HepG2 (cell line): Measurements from ENCODE around the gene ABCC3. TPM values are rescaled to one million over a fixed set of nuclear protein-coding genes. Genes with fewer than 3 reads are reported as not detected.

ENCODE experiments used
- ATAC-seq: fragments of 200-7000 bp; cut with Tn5 transposase; 3 replicates; pipeline ENCODE4 v1.9.1; 2020; ENCODE audit warnings: mild to moderate bottlenecking, moderate library complexity
- BruUV-seq: library from RNA; stranded (reverse); fragments of 400-500 nt; replicated peaks from 2 replicates; lab custom pipeline; 2021; lab: Mats Ljungman, UMichigan
- CTCF ChIA-PET: fragments of 300-600 bp; formaldehyde crosslinking; extraction: SDS; loops from one replicate; lab custom pipeline; 2021; ENCODE audit warnings: low total read pairs, inconsistent platforms, low intra/inter-chr PET ratio; lab: Yijun Ruan, JAX
- POLR2A ChIA-PET: fragments of 350-600 bp; sonication (Branson Sonifier 250); formaldehyde crosslinking; loops from one replicate; lab custom pipeline; 2020; ENCODE audit warnings: antibody characterized with exemption, inconsistent platforms; lab: Yijun Ruan, JAX
- DNase-seq: peaks from one replicate; pipeline ENCODE4 v3.0.0-alpha.2; 2015; ENCODE audit warnings: low spot score
- FAIRE-seq: peaks from 3 replicates; lab custom pipeline; 2011; peaks lifted over from hg19 to GRCh38; lab: Jason Lieb, UNC
- H2AFZ ChIP-seq: one replicate; pipeline ENCODE4 v1.6.1; 2011; ENCODE audit warnings: low read length, inconsistent platforms
- H3K27ac ChIP-seq: fragments of 300-600 bp; 3 replicates; pipeline ENCODE4 v1.8.0; 2011; ENCODE audit warnings: mixed run types, mild to moderate bottlenecking, mixed read lengths, low read length, inconsistent platforms; ENCODE audit not compliant: insufficient read depth; ENCODE audit errors: extremely low read length
- H3K27me3 ChIP-seq, 2 experiments: fragments of 200-600 bp in 1 of 2; 2 replicates in 1 of 2; 3 replicates in 1 of 2; pipeline versions ENCODE4 v1.6.0 to v1.8.0; 2011; ENCODE audit warnings: low read length in 2 of 2, mild to moderate bottlenecking in 2 of 2, moderate library complexity in 2 of 2, inconsistent platforms in 1 of 2; ENCODE audit not compliant: insufficient read depth in 2 of 2, control insufficient read depth in 1 of 2
- H3K36me3 ChIP-seq, 2 experiments: fragments of 200-600 bp in 1 of 2; replicated peaks in 1 of 2; 2 replicates in 1 of 2; 3 replicates in 1 of 2; pipeline versions ENCODE4 v1.5.1 to v1.8.0; 2011; ENCODE audit warnings: low read length in 2 of 2, inconsistent platforms in 1 of 2; ENCODE audit not compliant: insufficient read depth in 2 of 2, control insufficient read depth in 1 of 2
- H3K4me1 ChIP-seq: 2 replicates; pipeline ENCODE4 v1.5.1; 2012; ENCODE audit warnings: low read length, inconsistent platforms; ENCODE audit not compliant: insufficient read depth
- H3K4me2 ChIP-seq: 2 replicates; pipeline ENCODE4 v1.6.0; 2011; ENCODE audit warnings: low read depth, low read length, inconsistent platforms
- H3K4me3 ChIP-seq, 3 experiments: fragments of 200-600 bp in 1 of 3; sonication (generic), shearing (Covaris generic) in 1 of 3; replicated peaks in 1 of 3; 2 replicates each; pipeline ENCODE4 v1.5.1; 2011 to 2016; ENCODE audit warnings: low read length in 3 of 3, inconsistent platforms in 2 of 3, low read depth in 2 of 3, mild to moderate bottlenecking in 2 of 3, control low read depth in 1 of 3, mixed read lengths in 1 of 3; ENCODE audit not compliant: insufficient read depth in 1 of 3
- H3K79me2 ChIP-seq: one replicate; pipeline ENCODE4 v1.6.1; 2011; ENCODE audit warnings: low read length, inconsistent platforms; ENCODE audit not compliant: insufficient read depth
- H3K9ac ChIP-seq: 2 replicates; pipeline ENCODE4 v1.6.0; 2011; ENCODE audit warnings: mild to moderate bottlenecking, low read depth, low read length, inconsistent platforms; ENCODE audit not compliant: insufficient read depth
- H3K9me3 ChIP-seq: 2 replicates; pipeline ENCODE4 v1.5.1; 2012; ENCODE audit warnings: mild to moderate bottlenecking, low read length
- H4K20me1 ChIP-seq: 2 replicates; pipeline ENCODE4 v1.6.0; 2011; ENCODE audit warnings: inconsistent platforms, mild to moderate bottlenecking, low read length, moderate library complexity; ENCODE audit not compliant: insufficient read depth
- BHLHE40 ChIP-seq: IDR thresholded peaks from 2 replicates; pipeline ENCODE4 v1.6.1; 2011; ENCODE audit warnings: low read length, improper control_type of control experiment
- CHD4 ChIP-seq: fragments of 200-600 bp; sonication (generic); IDR thresholded peaks from 2 replicates; pipeline ENCODE4 v1.7.0; 2017; ENCODE audit warnings: mild to moderate bottlenecking, low read length, borderline replicate concordance
- EEA1 ChIP-seq: sonication (generic); formaldehyde crosslinking; IDR thresholded peaks from 2 replicates; pipeline ENCODE4 v1.5.1; 2020; ENCODE audit warnings: mild to moderate bottlenecking, missing genetic modification reagents, borderline replicate concordance
- HMGA1 ChIP-seq: sonication (generic); formaldehyde crosslinking; conservative IDR thresholded peaks from 2 replicates; pipeline ENCODE4 v1.4.0; 2020; ENCODE audit warnings: missing genetic modification reagents
- KDM2A ChIP-seq: sonication (generic); formaldehyde crosslinking; IDR thresholded peaks from 2 replicates; pipeline ENCODE4 v1.4.0; 2020; ENCODE audit warnings: low read depth, missing genetic modification reagents, borderline replicate concordance
- MIER2 ChIP-seq: IDR thresholded peaks from 2 replicates; pipeline ENCODE4 v1.6.1; 2016; ENCODE audit warnings: missing biosample characterization, missing genetic modification reagents
- MYNN ChIP-seq: sonication (generic); formaldehyde crosslinking; IDR thresholded peaks from 2 replicates; pipeline ENCODE4 v1.4.0; 2020; ENCODE audit warnings: mild to moderate bottlenecking, low read depth, missing genetic modification reagents
- PCBP2 ChIP-seq: fragments of 200-400 bp; formaldehyde crosslinking; optimal IDR thresholded peaks from 2 replicates; pipeline ENCODE3; 2018; ENCODE audit warnings: low read length, low read depth; ENCODE audit not compliant: poor library complexity, severe bottlenecking
- POGK ChIP-seq: sonication (generic); formaldehyde crosslinking; conservative IDR thresholded peaks from 2 replicates; pipeline ENCODE4 v1.8.0; 2022; ENCODE audit warnings: mild to moderate bottlenecking, moderate library complexity, missing genetic modification reagents
- SNAPC2 ChIP-seq: sonication (generic); formaldehyde crosslinking; IDR thresholded peaks from 2 replicates; pipeline ENCODE4 v1.8.1; 2022; ENCODE audit warnings: mild to moderate bottlenecking, missing genetic modification reagents
- SP5 ChIP-seq: IDR thresholded peaks from 2 replicates; pipeline ENCODE4 v1.6.1; 2016; ENCODE audit warnings: low read depth, borderline replicate concordance
- ZFP36 ChIP-seq: fragments of 150-350 bp; IDR thresholded peaks from 2 replicates; pipeline ENCODE4 v1.6.1; 2018; ENCODE audit warnings: borderline replicate concordance, low read length, low read depth; ENCODE audit not compliant: partially characterized antibody
- ZNF101 ChIP-seq: sonication (generic); formaldehyde crosslinking; IDR thresholded peaks from 2 replicates; pipeline ENCODE4 v1.4.0; 2020; ENCODE audit warnings: mild to moderate bottlenecking, low read depth, missing genetic modification reagents, borderline replicate concordance
- ZNF430 ChIP-seq: sonication (generic); formaldehyde crosslinking; IDR thresholded peaks from 2 replicates; pipeline ENCODE4 v1.9.0; 2021; ENCODE audit warnings: mild to moderate bottlenecking, missing genetic modification reagents
- ZNF572 ChIP-seq: sonication (generic); formaldehyde crosslinking; IDR thresholded peaks from 2 replicates; pipeline ENCODE4 v1.5.1; 2020; ENCODE audit warnings: mild to moderate bottlenecking, missing genetic modification reagents
- ZNF574 ChIP-seq: sonication (generic); formaldehyde crosslinking; IDR thresholded peaks from 2 replicates; pipeline ENCODE4 v1.4.0; 2020; ENCODE audit warnings: missing genetic modification reagents
- ZNF839 ChIP-seq: sonication (generic); formaldehyde crosslinking; IDR thresholded peaks from 2 replicates; pipeline ENCODE4 v1.4.0; 2020; ENCODE audit warnings: missing genetic modification reagents, mild to moderate bottlenecking, borderline replicate concordance
- WGBS: methylation state at CpG from one replicate; pipeline ENCODE4 v1.1.6; 2017; ENCODE audit warnings: low lambda C conversion rate; 5-methylcytosine and 5-hydroxymethylcytosine counted together
- in situ Hi-C: cut with HindIII; loops from 2 replicates; pipeline ENCODE4 v1.10.0; 2017; ENCODE audit warnings: low pct_unique_long_range_greater_than_20kb; ENCODE audit not compliant: extremely low pct_ligation_motif_present
- intact Hi-C: fragments of 100-400 bp; cut with micrococcal nuclease; formaldehyde crosslinking; loops from one replicate; pipeline ENCODE4 v1.10.0; 2022; ENCODE audit not compliant: unreplicated experiment
- polyA plus RNA-seq, 8 experiments: library from polyadenylated mRNA; depleted of rRNA in 3 of 8; stranded (reverse) in 7 of 8; unstranded in 1 of 8; fragments of >200 nt; fragmentation: Illumina TruSeq in 4 of 8; extraction: Trizol in 4 of 8; gene quantifications; 2 replicates each; pipeline versions ENCODE4 v1.2.1 to v1.2.3, GENCODE V29; 2011 to 2016; ENCODE audit warnings: low read depth in 4 of 8, missing spikeins in 1 of 8, mixed read lengths in 1 of 8; ENCODE audit not compliant: insufficient read depth in 1 of 8
- total RNA-seq, 5 experiments: library from RNA; depleted of rRNA; stranded (reverse); fragments of >200 nt; fragmentation: Illumina TruSeq; extraction: Trizol; gene quantifications; 2 replicates each; pipeline ENCODE4 v1.2.3, GENCODE V29; 2016; ENCODE audit warnings: low read depth in 1 of 5

ABCC3 gene
- total and polyA plus RNA-seq, 2 of the 13 experiments (the other 11 are each of a cell fraction or from before 2014, with no cell fraction given): 25.2 to 50.7 TPM

GRCh38 chr17:50681263-50682200 lies 46.9 kb downstream of the ABCC3 start (continued):
- TF ChIP-seq PCBP2 (peak; percentile 22), SP5 (CRISPR knock-in tag) (peak; percentile 48; the same call in 1 of the 2 replicates), ZNF572 (CRISPR knock-in tag) (0 out of 2 replicates have a peak, but pooled peaks have one; percentile 35), KDM2A (CRISPR knock-in tag) (peak; percentile 34; the same call in 1 of the 2 replicates), MYNN (CRISPR knock-in tag) (no peak), EEA1 (CRISPR knock-in tag) (no peak), POGK (0 out of 2 replicates have a peak, but pooled peaks have one; percentile 30)

GRCh38 chr17:50682441-50682840 lies 47.8 kb downstream of the ABCC3 start:
- ChIA-PET POLR2A (interaction anchor here (1.4 to 21.3 kb wide), 9 partner anchors 11 to 50 kb away, joined by 5 to 839 read pairs (median 39); partner anchors contain the start of genes ABCC3 and LUC7L3), CTCF (no interaction called here)
- H3K27me3 ChIP-seq: no peaks in the 10 kb centered on the region; a peak in 1 of 5 replicates
- no peak for ATAC-seq
- in situ Hi-C loops (no loop called here), intact Hi-C loops (no loop called here)
- H3K9me3 ChIP-seq: no peaks in the 10 kb centered on the region
- FAIRE-seq: no peak
- no peaks in the 10 kb centered on the region for H4K20me1 ChIP-seq
- no peak overlapping the region for H3K4me2 ChIP-seq
- H3K4me3 ChIP-seq: no peak overlapping the region
- 96% methylated on average over 3 of the region's 3 CpGs for WGBS
- peaks cover 94% of the 10 kb centered on the region for H3K4me1 ChIP-seq
- TF ChIP-seq ZNF574 (CRISPR knock-in tag): 0 out of 2 replicates have a peak, but pooled peaks have one; percentile 2
- no peak for TF ChIP-seq ZNF430 (CRISPR knock-in tag)
- peak; percentile 77 for TF ChIP-seq ZFP36
- no peak for TF ChIP-seq ZNF572 (CRISPR knock-in tag)
- no peak for TF ChIP-seq ZNF101
- no peak for TF ChIP-seq ZNF839 (CRISPR knock-in tag)
- no peak for TF ChIP-seq HMGA1 (CRISPR knock-in tag)
- no peak for TF ChIP-seq SNAPC2 (CRISPR knock-in tag)
- no peak for TF ChIP-seq BHLHE40
- 0 out of 2 replicates have a peak, but pooled peaks have one; percentile 27 for TF ChIP-seq CHD4
- no peak for TF ChIP-seq MIER2 (CRISPR knock-in tag)
- TF ChIP-seq, all 625 proteins: peak for 3
- no peak for DNase-seq
- no peak overlapping the region for H2AFZ ChIP-seq
- no TSS peak for BruUV-seq
- no peaks in the 10 kb centered on the region for H3K36me3 ChIP-seq
- H3K9ac ChIP-seq: no peak overlapping the region
- H3K79me2 ChIP-seq: peaks cover 14% of the 10 kb centered on the region
- H3K27ac ChIP-seq: peak overlapping the region; percentile 99
